ENCODE measurements around the gene ZNF207.

ZNF207 gene

GRCh38 chr17:32385121-32385520 lies 35.2 kb downstream of the ZNF207 start:
- no peaks in the 10 kb centered on the region for H3K4me1 ChIP-seq (ENCODE audit: control insufficient read depth, insufficient read depth, low read length)
- H3K27ac ChIP-seq (ENCODE audit: extremely low read depth, low read depth, low read length), result no peak overlapping the region

GRCh38 chr17:32385971-32386370 lies 36.0 kb downstream of the ZNF207 start:
- POLR2A ChIA-PET, result interaction anchor here (0.5 to 0.6 kb wide), 2 partner anchors 21 to 32 kb away, joined by 3 to 5 read pairs; no protein-coding TSS in a partner anchor
- no peaks in the 10 kb centered on the region for H3K9me3 ChIP-seq (ENCODE audit: control insufficient read depth, insufficient read depth, low read depth, low read length)
- CTCF ChIA-PET, result interaction anchor here (0.6 to 0.7 kb wide), 2 partner anchors 58 to 147 kb away, joined by 3 to 4 read pairs; partner anchors contain the start of gene PSMD11
- TF ChIP-seq SCRT1 (tag by site-specific recombination; IDR thresholded peaks at IDR 0.05; ENCODE audit: borderline replicate concordance) (no peak), ZNF629 (tag by site-specific recombination; IDR thresholded peaks at IDR 0.05) (no peak), ZNF223 (tag by site-specific recombination; IDR thresholded peaks at IDR 0.05) (no peak), MZF1 (tag by site-specific recombination; IDR thresholded peaks at IDR 0.05; ENCODE audit: borderline replicate concordance) (no peak), ZSCAN18 (tag by site-specific recombination; IDR thresholded peaks at IDR 0.05) (no peak), ZNF518A (tag by site-specific recombination; conservative IDR thresholded peaks at IDR 0.05; ENCODE audit: low read depth) (no peak), ZNF585B (tag by site-specific recombination; IDR thresholded peaks at IDR 0.05) (no peak), ZNF211 (tag by site-specific recombination; IDR thresholded peaks at IDR 0.05; ENCODE audit: low read depth) (no peak), ZNF785 (tag by site-specific recombination; IDR thresholded peaks at IDR 0.05) (no peak), ZNF202 (tag by site-specific recombination; IDR thresholded peaks at IDR 0.05; ENCODE audit: borderline replicate concordance) (no peak), REST (tag by site-specific recombination; IDR thresholded peaks at IDR 0.05) (no peak), ZNF76 (tag by site-specific recombination; IDR thresholded peaks at IDR 0.05; ENCODE audit: borderline replicate concordance, low read depth) (no peak), ZNF514 (tag by site-specific recombination; IDR thresholded peaks at IDR 0.05) (no peak), SP2 (tag by site-specific recombination; IDR thresholded peaks at IDR 0.05) (no peak), PATZ1 (tag by site-specific recombination; IDR thresholded peaks at IDR 0.05) (no peak)
- no peak overlapping the region for H3K27ac ChIP-seq (ENCODE audit: extremely low read depth, low read depth, low read length)
- no peak overlapping the region for H3K4me3 ChIP-seq (ENCODE audit: low read depth, low read length)
- H3K36me3 ChIP-seq (ENCODE audit: control insufficient read depth in 2 of 2, insufficient read depth in 1 of 2, low read length in 2 of 2), result peaks cover 16 to 19% of the 10 kb centered on the region in 2 experiments
- no peaks in the 10 kb centered on the region for H3K4me1 ChIP-seq (ENCODE audit: control insufficient read depth, insufficient read depth, low read length)

More at GRCh38 chr17:32385121-32385520, 35.2 kb downstream of the ZNF207 start:
- H3K4me3 ChIP-seq (ENCODE audit: low read depth, low read length), result no peak overlapping the region
- POLR2A ChIA-PET, result interaction anchor here (0.7 to 0.9 kb wide), 2 partner anchors 11 to 12 kb away, joined by 5 to 9 read pairs; no protein-coding TSS in a partner anchor
- peaks cover 25 to 28% of the 10 kb centered on the region in 2 experiments for H3K36me3 ChIP-seq (ENCODE audit: control insufficient read depth in 2 of 2, insufficient read depth in 1 of 2, low read length in 2 of 2)
- no peak for TF ChIP-seq ZNF791 (tag by site-specific recombination; IDR thresholded peaks at IDR 0.05)
- no peak for TF ChIP-seq ZIC2 (tag by site-specific recombination; IDR thresholded peaks at IDR 0.05)
- no peak for TF ChIP-seq ZNF133 (tag by site-specific recombination; IDR thresholded peaks at IDR 0.05)
- TF ChIP-seq ZNF561 (tag by site-specific recombination; IDR thresholded peaks at IDR 0.05; ENCODE audit: borderline replicate concordance), result no peak
- TF ChIP-seq ZNF223 (tag by site-specific recombination; IDR thresholded peaks at IDR 0.05), result no peak
- no peaks in the 10 kb centered on the region for H3K9me3 ChIP-seq (ENCODE audit: control insufficient read depth, insufficient read depth, low read depth, low read length)
- CTCF ChIA-PET, result no interaction called here
